GM12801 (cell line): ENCODE measurements around the gene OR2M7.

Source experiments
- TF ChIP-seq, protein P1 (sequence below): IDR thresholded peaks from one replicate; pipeline ENCODE4 v1.5.1; 2011; ENCODE audit warnings: control low read depth; ENCODE audit not compliant: insufficient read length; ENCODE audit errors: extremely low read depth

The OR2M7 gene

DNA sequence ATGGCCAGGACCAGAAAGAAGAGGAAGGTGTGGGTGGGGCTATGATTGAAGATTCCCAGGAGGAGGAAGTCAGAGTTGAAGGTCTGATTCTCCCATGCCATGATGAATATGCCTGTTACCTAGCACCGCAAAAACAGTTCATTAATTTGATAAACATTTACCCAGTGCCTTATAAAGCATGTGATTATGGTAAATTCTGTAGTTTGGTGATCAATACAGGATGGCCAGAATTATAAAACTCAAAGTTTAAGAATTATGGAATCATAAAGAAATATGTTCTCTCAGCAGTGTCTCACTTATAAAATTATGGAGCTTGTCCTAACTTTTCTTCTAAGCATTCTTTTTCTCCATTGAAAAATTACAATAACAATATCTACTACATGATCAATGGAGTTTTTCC is at the start of gene OR2M7:
OR2M7 (minus strand) TSS at position 101 of the 400 bp plus-strand sequence; CDS start at position 101, 0 bp downstream.
- TF ChIP-seq, protein P1, sequence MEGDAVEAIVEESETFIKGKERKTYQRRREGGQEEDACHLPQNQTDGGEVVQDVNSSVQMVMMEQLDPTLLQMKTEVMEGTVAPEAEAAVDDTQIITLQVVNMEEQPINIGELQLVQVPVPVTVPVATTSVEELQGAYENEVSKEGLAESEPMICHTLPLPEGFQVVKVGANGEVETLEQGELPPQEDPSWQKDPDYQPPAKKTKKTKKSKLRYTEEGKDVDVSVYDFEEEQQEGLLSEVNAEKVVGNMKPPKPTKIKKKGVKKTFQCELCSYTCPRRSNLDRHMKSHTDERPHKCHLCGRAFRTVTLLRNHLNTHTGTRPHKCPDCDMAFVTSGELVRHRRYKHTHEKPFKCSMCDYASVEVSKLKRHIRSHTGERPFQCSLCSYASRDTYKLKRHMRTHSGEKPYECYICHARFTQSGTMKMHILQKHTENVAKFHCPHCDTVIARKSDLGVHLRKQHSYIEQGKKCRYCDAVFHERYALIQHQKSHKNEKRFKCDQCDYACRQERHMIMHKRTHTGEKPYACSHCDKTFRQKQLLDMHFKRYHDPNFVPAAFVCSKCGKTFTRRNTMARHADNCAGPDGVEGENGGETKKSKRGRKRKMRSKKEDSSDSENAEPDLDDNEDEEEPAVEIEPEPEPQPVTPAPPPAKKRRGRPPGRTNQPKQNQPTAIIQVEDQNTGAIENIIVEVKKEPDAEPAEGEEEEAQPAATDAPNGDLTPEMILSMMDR, result no peak

DNA sequence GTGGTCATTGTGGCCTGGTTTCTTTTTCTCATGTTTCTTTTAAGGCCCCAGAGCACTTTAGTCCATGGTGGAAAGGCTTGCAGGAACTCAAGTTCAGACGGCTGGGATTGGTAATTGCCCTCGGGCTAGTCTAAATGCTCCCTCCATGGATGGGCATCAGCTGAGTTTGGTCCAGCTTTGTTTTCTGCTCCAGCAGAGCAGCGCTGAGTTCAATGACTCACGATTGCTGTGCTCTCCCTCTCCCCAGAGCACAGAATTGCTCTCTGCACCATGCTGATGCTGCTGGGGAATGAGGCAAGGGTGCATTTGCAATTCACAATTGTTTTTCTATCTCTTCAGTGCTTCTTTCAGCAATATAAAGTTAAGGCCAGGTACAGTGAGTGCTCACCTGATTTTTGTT is 49.4 kb upstream of the OR2M7 start:
- TF ChIP-seq, protein P1, result no peak

DNA sequence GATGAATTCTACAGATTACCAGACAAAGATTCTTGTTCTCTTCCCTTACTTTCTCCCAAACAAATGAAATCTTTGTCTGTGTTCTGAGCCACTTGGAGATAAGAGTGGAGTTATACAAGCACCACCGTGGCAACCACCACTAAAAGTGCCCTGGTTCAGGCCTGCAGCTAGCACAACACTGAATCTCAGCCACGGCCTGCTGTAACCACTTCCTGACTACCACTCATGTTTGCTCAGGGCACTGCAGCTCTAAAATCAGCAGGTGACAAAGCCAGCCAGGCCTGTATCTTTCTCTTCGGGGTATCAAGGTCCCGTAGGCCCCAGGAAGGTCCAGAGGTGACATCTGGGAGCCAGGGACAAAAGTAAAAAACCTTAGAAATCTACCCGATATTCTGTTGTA is 48.0 kb upstream of the OR2M7 start:
- TF ChIP-seq, protein P1, result no peak

DNA sequence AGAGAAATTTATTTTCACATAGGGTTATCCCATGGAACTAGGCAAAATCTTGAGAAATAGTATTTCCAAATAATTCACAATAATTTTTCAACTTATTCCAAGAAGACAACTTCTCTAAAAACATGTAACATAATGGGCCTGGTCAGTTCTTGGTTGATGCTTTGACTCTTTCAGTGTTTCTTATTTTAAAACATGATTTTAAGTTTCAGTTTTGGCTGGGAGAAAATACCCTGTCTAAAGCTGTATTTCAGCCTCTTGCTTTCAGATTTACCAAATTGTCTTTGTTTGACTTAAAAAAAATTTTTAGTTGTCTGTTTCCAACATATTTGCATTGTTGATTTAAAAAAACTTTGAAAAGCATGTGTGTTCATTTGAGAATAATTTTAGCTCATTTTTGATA is 42.2 kb upstream of the OR2M7 start:
- TF ChIP-seq, protein P1, result no peak

DNA sequence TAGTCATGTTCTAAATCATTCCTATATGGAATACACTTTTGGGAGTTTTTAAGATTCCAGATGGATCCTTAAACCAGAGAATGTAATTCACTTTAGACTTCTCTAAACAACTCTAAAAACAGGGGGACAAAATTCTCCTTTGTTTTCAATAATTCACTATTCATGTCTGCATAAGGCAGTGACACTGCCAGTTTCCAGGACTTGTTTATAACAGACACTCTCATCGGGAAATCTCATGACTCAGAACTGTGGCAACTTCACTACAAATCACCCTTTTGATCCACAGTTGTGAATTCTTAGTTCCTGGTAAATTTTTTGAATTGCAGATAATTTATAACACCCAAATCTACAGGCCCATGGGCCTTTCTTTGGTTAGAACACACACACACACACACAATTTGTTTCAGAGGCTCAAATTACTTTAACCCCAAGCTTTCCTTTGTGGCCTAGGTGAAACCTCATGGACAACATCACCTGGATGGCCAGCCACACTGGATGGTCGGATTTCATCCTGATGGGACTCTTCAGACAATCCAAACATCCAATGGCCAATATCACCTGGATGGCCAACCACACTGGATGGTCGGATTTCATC is 36.9 kb upstream of the OR2M7 start, which contains the start of gene OR2T4:
OR2T4 (plus strand) TSS at position 545 of the 595 bp plus-strand sequence; CDS start at position 545, 0 bp downstream.
- TF ChIP-seq, protein P1, result no peak

GRCh38 chr1:248359415-248359814 is 35.0 kb upstream of the OR2M7 start:
- TF ChIP-seq, protein P1, result no peak

GRCh38 chr1:248348475-248348874 is 24.1 kb upstream of the OR2M7 start, which contains the start of gene OR14C36:
Gene OR14C36, plus strand, starts transcription at chr1:248348775. Its CDS starts 0 bp downstream, at chr1:248348775.
- TF ChIP-seq, protein P1, result no peak
